ENCODE results near the gene BCL10. TPM values are rescaled to one million over a fixed set of nuclear protein-coding genes. Genes with fewer than 3 reads are reported as not detected.

BCL10 gene
- total RNA-seq, 4 donors from 2014 or later = 25.6 to 45.7 (median 37.0) TPM

- DNase-seq = no peak
- Histone ChIP-seq H3K27ac (no peak overlapping the region), H3K4me1 (peaks cover 0 to 18% (median 0%) of the 10 kb centered on the region in 4 donors), H3K36me3 (no peaks in the 10 kb centered on the region), H3K9me3 (no peaks in the 10 kb centered on the region), H3K27me3 (no peaks in the 10 kb centered on the region), H3K4me3 (no peak overlapping the region)
- TF ChIP-seq CTCF (IDR thresholded peaks at IDR 0.05) (no peak), POLR2A (IDR thresholded peaks at IDR 0.05) (no peak)
Observed at GRCh38 chr1:85228972-85229371, 47.5 kb downstream of the BCL10 start.

- DNase-seq = no peak
- Histone ChIP-seq H3K4me3 (no peak overlapping the region), H3K27me3 (no peaks in the 10 kb centered on the region), H3K36me3 (no peaks in the 10 kb centered on the region), H3K9me3 (no peaks in the 10 kb centered on the region), H3K27ac (peak overlapping the region in 1 of 4 donors; percentile 18), H3K4me1 (peaks cover 0 to 18% (median 0%) of the 10 kb centered on the region in 4 donors)
- TF ChIP-seq CTCF (IDR thresholded peaks at IDR 0.05) (no peak), POLR2A (IDR thresholded peaks at IDR 0.05) (no peak)
Observed at GRCh38 chr1:85225624-85226380, 50.6 kb downstream of the BCL10 start.

- no peaks in the 10 kb centered on the region for H3K27me3 ChIP-seq
Observed at GRCh38 chr1:85224734-85225623, 51.5 kb downstream of the BCL10 start.

GRCh38 chr1:85224295-85224694, 52.1 kb downstream of the BCL10 start:
- no peak for DNase-seq
- Histone ChIP-seq H3K27me3 (no peaks in the 10 kb centered on the region), H3K36me3 (no peaks in the 10 kb centered on the region), H3K9me3 (no peaks in the 10 kb centered on the region), H3K4me1 (peaks cover 0 to 18% (median 0%) of the 10 kb centered on the region in 4 donors), H3K27ac (peak overlapping the region in 1 of 4 donors; percentile 18), H3K4me3 (no peak overlapping the region)
- TF ChIP-seq CTCF (IDR thresholded peaks at IDR 0.05) (no peak), POLR2A (IDR thresholded peaks at IDR 0.05) (no peak)

More at GRCh38 chr1:85224734-85225623, 51.5 kb downstream of the BCL10 start:
- Histone ChIP-seq H3K4me1 (peaks cover 0 to 18% (median 0%) of the 10 kb centered on the region in 4 donors), H3K27ac (peak overlapping the region in 2 of 4 donors; percentile 15 to 18), H3K4me3 (no peak overlapping the region), H3K36me3 (no peaks in the 10 kb centered on the region), H3K9me3 (no peaks in the 10 kb centered on the region)
- TF ChIP-seq POLR2A (IDR thresholded peaks at IDR 0.05) = no peak
- no peak for TF ChIP-seq CTCF (IDR thresholded peaks at IDR 0.05)
- peak in 1 of 3 donors; percentile 59 for DNase-seq

GRCh38 chr1:85223334-85223733, 53.1 kb downstream of the BCL10 start:
- Histone ChIP-seq H3K9me3 (no peaks in the 10 kb centered on the region), H3K27me3 (no peaks in the 10 kb centered on the region), H3K27ac (no peak overlapping the region), H3K4me1 (peaks cover 0 to 18% (median 0%) of the 10 kb centered on the region in 4 donors), H3K36me3 (no peaks in the 10 kb centered on the region), H3K4me3 (no peak overlapping the region)
- TF ChIP-seq POLR2A (IDR thresholded peaks at IDR 0.05) (no peak), CTCF (IDR thresholded peaks at IDR 0.05) (no peak)
- no peak for DNase-seq
